Fibroblast of lung (primary cell): ENCODE measurements around the gene ZC3HAV1. TPM values are rescaled to one million over a fixed set of nuclear protein-coding genes. Genes with fewer than 3 reads are reported as not detected.

ENCODE experiments used
- DNase-seq, 2 donors: peaks; one replicate each; pipeline versions ENCODE4 v3.0.0 to v3.0.0-alpha.2; 2010; ENCODE audit warnings: low read depth in 2 of 2
- H2AFZ ChIP-seq: 2 replicates; pipeline ENCODE4 v1.5.1; 2012; ENCODE audit warnings: low read length, control low read depth, inconsistent platforms
- H3K27ac ChIP-seq: 2 replicates; pipeline ENCODE4 v1.5.1; 2011; ENCODE audit warnings: low read length, control low read depth; ENCODE audit not compliant: insufficient read depth
- H3K27me3 ChIP-seq: 2 replicates; pipeline ENCODE4 v1.5.1; 2011; ENCODE audit warnings: mild to moderate bottlenecking, low read length; ENCODE audit not compliant: control insufficient read depth, insufficient read depth
- H3K36me3 ChIP-seq: 2 replicates; pipeline ENCODE4 v1.5.1; 2011; ENCODE audit warnings: low read length; ENCODE audit not compliant: control insufficient read depth, insufficient read depth
- H3K4me1 ChIP-seq: 2 replicates; pipeline ENCODE4 v1.5.1; 2011; ENCODE audit warnings: low read length; ENCODE audit not compliant: control insufficient read depth, insufficient read depth; ENCODE audit errors: extremely low read depth
- H3K4me2 ChIP-seq: 2 replicates; pipeline ENCODE4 v1.5.1; 2011; ENCODE audit warnings: low read length, control low read depth; ENCODE audit not compliant: insufficient read depth; ENCODE audit errors: extremely low read depth
- H3K4me3 ChIP-seq, 4 experiments: fragments of 200-600 bp in 1 of 4; sonication (generic) in 1 of 4; replicated peaks in 1 of 4; 2 replicates each; pipeline ENCODE4 v1.5.1; 2011 to 2016; ENCODE audit warnings: low read length in 4 of 4, low read depth in 3 of 4, mild to moderate bottlenecking in 3 of 4, control low read depth in 2 of 4, inconsistent platforms in 1 of 4, mixed read lengths in 1 of 4; ENCODE audit not compliant: insufficient read depth in 1 of 4; ENCODE audit errors: control extremely low read depth in 1 of 4
- H3K79me2 ChIP-seq: 2 replicates; pipeline ENCODE4 v1.5.1; 2012; ENCODE audit warnings: mild to moderate bottlenecking, low read length, inconsistent platforms; ENCODE audit not compliant: control insufficient read depth, insufficient read depth
- H3K9ac ChIP-seq: 2 replicates; pipeline ENCODE4 v1.5.1; 2011; ENCODE audit warnings: mild to moderate bottlenecking, low read length, control low read depth; ENCODE audit not compliant: insufficient read depth
- H3K9me3 ChIP-seq: 2 replicates; pipeline ENCODE4 v1.5.1; 2012; ENCODE audit warnings: low read depth, low read length; ENCODE audit not compliant: control insufficient read depth, insufficient read depth
- H4K20me1 ChIP-seq: 2 replicates; pipeline ENCODE4 v1.5.1; 2011; ENCODE audit warnings: low read length; ENCODE audit not compliant: control insufficient read depth, insufficient read depth; ENCODE audit errors: extremely low read depth
- CTCF ChIP-seq, 2 donors: IDR thresholded peaks in 1 of 2; conservative IDR thresholded peaks in 1 of 2; 1 replicate in 1 of 2; 2 replicates in 1 of 2; pipeline ENCODE4 v1.5.1; 2011 to 2012; ENCODE audit warnings: low read length in 2 of 2, control low read depth in 1 of 2, inconsistent platforms in 1 of 2, low read depth in 1 of 2, mild to moderate bottlenecking in 1 of 2
- EZH2 ChIP-seq: IDR thresholded peaks from 2 replicates; pipeline ENCODE4 v1.5.1; 2012; ENCODE audit warnings: low read length, control low read depth, mild to moderate bottlenecking; ENCODE audit errors: missing control alignments
- polyA plus RNA-seq, 2 donors: library from polyadenylated mRNA; depleted of rRNA in 1 of 2; stranded (reverse) in 1 of 2; unstranded in 1 of 2; fragments of >200 nt; gene quantifications; 2 replicates each; pipeline ENCODE4 v1.2.1, GENCODE V29; 2011 to 2012; ENCODE audit warnings: missing spikeins in 1 of 2
- total RNA-seq: library from RNA; depleted of rRNA; stranded (reverse); fragments of >200 nt; gene quantifications from 2 replicates; pipeline ENCODE4 v1.2.1, GENCODE V29; 2014

Gene ZC3HAV1
- total and polyA plus RNA-seq, 2 donors (not counting 1 experiment from before 2014, with no cell fraction given): 24.8 to 28.8 TPM

- TF ChIP-seq CTCF (conservative IDR thresholded peaks at IDR 0.05 in 1 of 2, IDR thresholded peaks at IDR 0.05 in 1 of 2; ENCODE audit: low read depth in 1 of 2, low read length in 2 of 2) (no peak), EZH2 (no peak)
- Histone ChIP-seq H3K9me3 (no peaks in the 10 kb centered on the region), H4K20me1 (no peaks in the 10 kb centered on the region), H2AFZ (no peak overlapping the region), H3K27me3 (no peaks in the 10 kb centered on the region), H3K36me3 (no peaks in the 10 kb centered on the region), H3K4me1 (no peaks in the 10 kb centered on the region), H3K4me3 (no peak overlapping the region), H3K79me2 (no peaks in the 10 kb centered on the region), H3K9ac (no peak overlapping the region), H3K27ac (no peak overlapping the region), H3K4me2 (no peak overlapping the region)
- DNase-seq: no peak
These were observed 8.2 kb upstream of the ZC3HAV1 start for GRCh38 chr7:139117599-139118233.

GRCh38 chr7:139116999-139117398 lies 7.5 kb upstream of the ZC3HAV1 start:
- Histone ChIP-seq H2AFZ (no peak overlapping the region), H3K9ac (no peak overlapping the region)
- TF ChIP-seq EZH2 (no peak), CTCF (conservative IDR thresholded peaks at IDR 0.05 in 1 of 2, IDR thresholded peaks at IDR 0.05 in 1 of 2; ENCODE audit: low read depth in 1 of 2, low read length in 2 of 2) (no peak)

GRCh38 chr7:139115104-139115503 lies 5.6 kb upstream of the ZC3HAV1 start:
- Histone ChIP-seq H3K27me3 (no peaks in the 10 kb centered on the region), H3K36me3 (no peaks in the 10 kb centered on the region), H3K9me3 (no peaks in the 10 kb centered on the region), H3K4me2 (no peak overlapping the region), H2AFZ (no peak overlapping the region), H4K20me1 (no peaks in the 10 kb centered on the region), H3K4me1 (peaks cover under 1% of the 10 kb centered on the region), H3K27ac (no peak overlapping the region), H3K4me3 (no peak overlapping the region), H3K9ac (no peak overlapping the region), H3K79me2 (no peaks in the 10 kb centered on the region)
- TF ChIP-seq CTCF (conservative IDR thresholded peaks at IDR 0.05 in 1 of 2, IDR thresholded peaks at IDR 0.05 in 1 of 2; ENCODE audit: low read depth in 1 of 2, low read length in 2 of 2): no peak
- no peak for TF ChIP-seq EZH2
- DNase-seq: no peak

More at GRCh38 chr7:139116999-139117398, 7.5 kb upstream of the ZC3HAV1 start:
- Histone ChIP-seq H3K27ac (no peak overlapping the region), H3K4me1 (no peaks in the 10 kb centered on the region), H3K4me3 (no peak overlapping the region), H3K9me3 (no peaks in the 10 kb centered on the region), H3K4me2 (no peak overlapping the region), H4K20me1 (no peaks in the 10 kb centered on the region), H3K79me2 (no peaks in the 10 kb centered on the region), H3K36me3 (no peaks in the 10 kb centered on the region), H3K27me3 (no peaks in the 10 kb centered on the region)
- DNase-seq: no peak
